ENCODE measurements around the gene CAD.
"Not testable (repeated sequence)": the region's sequence is repeated elsewhere in the genome, so short reads cannot be mapped to it uniquely, and the experiment has no call there.

CAD gene

GRCh38 chr2:27217173-27218121 lies at the start of gene CAD:
Gene CAD (plus strand): TSS chr2:27217369. CDS start chr2:27217552, 183 bp downstream.
- peak; percentile 87 to 89 for DNase-seq

DNA sequence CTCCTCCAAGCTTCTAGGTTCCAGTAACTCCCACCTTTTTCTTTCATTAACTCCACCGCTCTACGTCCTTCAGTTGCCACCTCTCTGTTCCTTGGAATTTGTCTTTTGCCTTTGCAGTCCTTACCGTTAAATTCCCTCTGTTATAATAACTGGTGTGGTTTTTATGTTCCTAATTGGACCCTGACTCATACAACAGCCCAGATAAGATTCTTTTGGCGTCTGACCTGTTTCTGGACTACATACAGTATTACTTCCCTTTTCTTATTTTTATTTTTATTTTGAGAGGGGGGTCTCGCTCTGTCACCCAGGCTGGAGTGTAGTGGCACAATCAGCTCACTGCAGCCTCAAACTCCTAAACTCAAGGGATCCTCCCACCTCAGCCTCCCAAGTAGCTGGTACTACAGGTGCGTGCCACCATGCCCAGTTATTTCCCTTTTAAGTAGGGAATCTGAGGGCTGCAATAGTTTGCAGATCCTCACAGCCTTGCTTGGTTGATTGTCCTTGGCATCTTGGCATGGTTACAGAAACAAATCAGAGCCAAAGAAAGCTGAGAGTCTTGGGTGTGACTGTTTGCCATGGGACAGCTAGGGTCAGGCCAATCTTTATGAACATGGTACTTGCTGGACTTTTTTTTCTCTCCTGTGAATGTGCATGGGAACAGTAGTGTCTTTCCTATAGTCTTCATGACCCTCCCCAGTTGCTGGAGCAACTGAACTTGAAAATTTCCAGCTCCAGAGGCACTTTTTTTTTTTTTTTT lies 46.4 kb upstream of the CAD start:
- DNase-seq = no peak

- no peak for DNase-seq
Observed at GRCh38 chr2:27171351-27171848, 45.8 kb upstream of the CAD start.

DNA sequence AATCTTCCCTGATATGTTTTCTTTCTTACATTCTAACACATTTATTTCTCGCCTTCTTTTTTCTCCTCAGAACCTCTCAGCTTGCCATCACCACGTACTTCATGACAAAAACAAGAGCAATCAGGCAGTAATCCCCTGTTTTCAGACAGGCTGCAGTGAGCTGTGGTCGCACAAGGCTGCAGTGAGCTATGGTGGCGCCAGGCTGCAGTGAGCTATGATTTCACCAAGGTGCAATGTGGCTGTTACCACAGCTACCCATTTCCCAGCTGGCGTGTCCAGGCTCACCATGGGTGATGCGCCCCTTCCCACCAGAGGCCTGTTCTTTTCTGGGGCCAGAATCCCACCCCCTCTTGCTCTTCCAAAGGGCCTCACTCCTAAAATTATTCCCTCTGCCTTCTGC lies 42.5 kb upstream of the CAD start:
- no peak for DNase-seq

- no peak for DNase-seq
Observed at GRCh38 chr2:27175330-27175729, 41.8 kb upstream of the CAD start.

GRCh38 chr2:27175781-27176180 lies 41.4 kb upstream of the CAD start:
- not testable (repeated sequence) for DNase-seq

- no peak for DNase-seq
Observed at GRCh38 chr2:27177441-27178351, 39.5 kb upstream of the CAD start.

DNA sequence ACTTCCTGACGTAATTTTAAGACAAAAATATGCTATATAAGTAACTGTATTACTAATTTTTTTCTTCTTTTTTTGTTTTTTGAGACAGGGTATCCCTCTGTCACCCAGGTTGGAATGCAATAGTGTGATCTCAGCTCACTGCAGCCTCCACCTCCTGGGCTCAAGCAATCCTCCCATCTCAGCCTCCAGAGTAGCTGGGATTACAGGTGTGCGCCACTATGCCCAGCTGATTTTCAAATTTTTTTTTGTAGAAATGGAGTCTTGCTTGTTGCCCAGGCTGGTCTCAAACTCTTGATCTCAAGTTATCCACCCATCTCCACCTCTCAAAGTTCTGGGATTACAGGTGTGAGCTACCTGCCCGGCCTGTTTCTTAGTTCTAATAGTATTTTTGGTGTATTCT lies 38.7 kb upstream of the CAD start:
- no peak for DNase-seq

DNA sequence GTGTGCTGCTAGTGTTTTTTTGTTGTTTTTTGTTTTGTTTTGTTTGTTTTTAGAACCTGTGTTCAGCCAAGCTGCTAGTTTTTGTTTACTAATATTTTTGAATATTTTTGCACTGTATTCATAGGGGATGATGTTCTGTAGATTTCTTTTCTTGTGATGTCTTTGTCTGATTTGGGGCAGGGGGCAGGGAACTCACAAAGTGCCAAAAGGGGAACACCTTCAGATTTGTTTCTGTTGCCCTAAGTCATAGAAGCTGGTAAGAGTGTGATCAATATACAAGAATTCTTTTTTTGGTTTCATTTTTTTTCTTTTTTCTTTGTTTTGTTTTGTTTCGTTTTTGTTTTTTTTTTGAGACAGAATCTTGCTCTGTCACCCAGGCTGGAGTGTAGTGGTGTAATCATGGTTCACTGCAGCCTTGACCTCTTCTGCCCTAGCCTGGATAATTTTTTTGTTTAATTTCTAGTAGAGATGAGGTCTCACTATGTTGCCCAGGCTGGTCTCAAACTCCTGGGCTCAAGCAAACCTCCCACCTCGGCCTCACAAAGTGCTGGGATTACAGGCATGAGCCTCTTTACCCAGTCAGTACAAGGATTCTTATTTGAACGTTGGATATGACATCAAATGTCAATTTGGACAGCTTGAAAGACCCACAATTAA lies 37.7 kb upstream of the CAD start:
- no peak for DNase-seq

DNA sequence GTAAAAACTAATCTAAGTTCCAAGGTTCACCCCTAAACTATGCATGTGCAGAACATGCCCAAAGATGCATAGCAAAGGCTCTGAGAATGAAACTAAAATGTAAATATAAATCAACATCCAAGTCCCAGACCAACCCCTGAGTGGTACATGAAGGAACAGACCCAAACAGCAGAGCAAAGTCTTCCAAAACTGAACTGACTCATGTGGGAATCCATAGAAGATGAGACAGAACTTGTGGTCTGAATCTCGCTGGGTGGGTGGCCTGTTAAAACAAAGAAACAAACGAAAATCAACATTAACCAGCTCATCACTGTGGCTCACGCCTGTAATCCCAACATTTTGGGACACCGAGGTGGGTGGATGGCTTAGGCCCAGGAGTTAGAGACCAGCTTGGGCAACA lies 34.8 kb upstream of the CAD start:
- no peak for DNase-seq

DNA sequence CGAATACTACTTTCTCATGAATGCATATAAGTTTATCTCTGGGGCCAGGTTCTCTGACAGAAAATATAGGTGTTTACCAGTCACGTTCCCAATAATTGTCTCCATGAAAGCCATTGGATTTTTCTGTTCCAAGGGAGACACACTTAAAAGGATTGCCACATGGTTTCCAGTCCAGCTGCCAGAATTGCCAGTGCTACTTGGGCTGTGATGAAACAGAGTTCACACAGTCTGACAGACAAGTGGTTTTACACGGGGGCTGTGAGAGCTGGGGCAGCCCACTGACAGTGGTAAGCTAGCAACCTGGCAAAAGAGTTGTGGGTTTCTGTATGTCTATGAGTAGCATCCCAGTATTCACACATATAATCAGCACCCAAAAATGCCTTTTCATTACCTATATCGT lies 33.1 kb upstream of the CAD start:
- DNase-seq = no peak

DNA sequence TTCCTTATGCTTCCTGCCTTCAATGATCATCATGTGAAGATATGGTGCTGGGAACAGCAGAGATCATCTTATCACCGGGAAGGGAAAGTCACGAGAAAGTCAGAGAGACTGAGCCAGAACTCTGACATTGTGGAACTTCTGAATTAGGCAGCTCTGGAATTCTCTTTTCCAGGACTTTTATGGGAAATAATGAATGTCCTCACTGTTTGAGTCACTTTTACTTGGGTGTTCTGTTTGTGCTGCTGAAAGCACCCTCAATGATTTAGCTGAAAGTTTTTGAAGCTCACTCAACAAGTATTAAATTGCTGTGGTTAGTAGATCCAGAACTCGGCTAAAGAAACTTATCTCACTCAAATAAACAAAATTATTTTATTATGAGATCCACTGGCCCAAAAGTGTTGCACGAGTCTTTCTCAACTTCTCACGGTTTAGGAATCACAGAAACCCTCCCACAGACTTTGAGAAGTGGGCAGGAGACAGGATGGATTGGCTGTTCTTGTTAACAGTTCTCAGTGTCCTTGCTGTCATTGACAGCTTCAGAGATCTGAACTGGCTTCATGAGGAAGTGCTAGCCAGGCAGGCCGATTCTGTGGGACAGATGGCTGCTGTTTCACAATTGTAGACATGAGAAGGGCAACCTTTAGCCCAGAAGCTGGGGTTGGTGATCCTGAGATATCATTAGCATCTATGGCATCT lies 31.7 kb upstream of the CAD start:
- DNase-seq = no peak

DNA sequence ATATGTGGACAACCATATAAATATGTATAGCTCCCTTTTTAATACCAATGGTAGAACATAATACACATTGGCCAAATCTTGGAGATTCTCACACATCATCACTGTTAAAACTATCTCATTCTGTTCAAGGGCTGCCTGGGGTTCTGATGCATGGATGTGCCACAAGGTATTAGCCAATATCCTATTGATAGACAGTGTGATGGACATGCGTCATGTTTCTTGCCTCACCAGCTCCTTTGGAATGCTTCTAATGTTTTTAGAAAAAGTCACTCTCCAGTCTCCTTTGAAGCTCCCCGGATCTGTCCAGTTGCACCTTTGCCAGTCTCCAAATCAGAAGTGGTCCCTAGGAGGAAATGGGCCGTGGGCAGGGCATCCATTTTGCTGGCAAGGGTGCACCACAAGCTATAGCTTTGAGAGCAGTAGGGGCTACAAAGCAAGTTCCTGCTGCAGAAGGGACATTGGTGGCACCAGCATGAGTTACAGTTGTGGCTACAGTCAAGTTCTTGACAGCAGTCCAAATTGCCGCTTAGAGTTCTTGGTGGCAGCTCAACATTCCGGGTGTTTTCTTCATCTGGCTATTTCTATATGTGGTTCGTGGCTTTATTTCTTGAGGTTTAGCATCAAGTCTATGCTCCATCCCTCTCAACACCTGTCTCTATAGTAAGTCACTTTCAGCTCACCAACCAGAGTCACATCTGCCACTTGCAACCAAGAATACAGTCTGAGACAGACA lies 30.4 kb upstream of the CAD start:
- no peak for DNase-seq

- DNase-seq = no peak
Observed at GRCh38 chr2:27189989-27190388, 27.2 kb upstream of the CAD start.

- peak in 1 of 2 donors; percentile 33 for DNase-seq
Observed at GRCh38 chr2:27191070-27191829, 25.9 kb upstream of the CAD start.

GRCh38 chr2:27194538-27195354 lies 22.4 kb upstream of the CAD start:
- DNase-seq = no peak

GRCh38 chr2:27195799-27196198 lies 21.4 kb upstream of the CAD start:
- DNase-seq = not testable (repeated sequence)

DNA sequence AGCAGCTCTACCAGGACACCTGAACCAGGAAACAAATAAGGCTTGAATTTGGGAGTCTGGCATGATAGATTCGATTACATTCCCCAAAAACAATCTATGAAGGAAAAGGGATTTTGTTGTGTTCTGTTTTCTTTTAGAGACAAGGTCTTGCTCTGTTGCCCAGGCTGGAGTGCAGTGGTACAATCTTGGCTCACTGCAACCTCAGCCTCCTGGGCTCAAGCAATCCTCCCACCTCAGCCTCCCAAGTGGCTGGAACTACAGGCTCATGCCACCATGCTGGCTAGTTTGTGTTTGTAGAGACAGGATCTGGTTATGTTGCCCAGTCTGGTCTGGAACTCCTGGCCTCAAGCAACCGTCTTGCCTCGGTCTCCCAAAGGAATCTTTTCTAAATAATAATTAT lies 19.1 kb upstream of the CAD start:
- not testable (repeated sequence) for DNase-seq

- DNase-seq = no peak
Observed at GRCh38 chr2:27198627-27199026, 18.5 kb upstream of the CAD start.

Measured in stimulated activated CD4-positive, alpha-beta T cell treated with anti-CD3 and anti-CD28 coated beads, Interleukin-2, amount 100 ng/mL, for 48 hours (primary cell).